Activated CD4-positive, alpha-beta memory T cell treated with anti-CD3 and anti-CD28 coated beads, Interleukin-2, amount 10 ng/mL, durations not matched to agents 7 days and 5 days (primary cell): ENCODE data around the gene EVPLL. TPM values are rescaled to one million over a fixed set of nuclear protein-coding genes. Genes with fewer than 3 reads are reported as not detected.
"Not testable (repeated sequence)": the region's sequence is repeated elsewhere in the genome, so short reads cannot be mapped to it uniquely, and the experiment has no call there.

Experiments
- CTCF ChIA-PET: fragments of 350-600 bp; sonication (Branson Sonifier 250); formaldehyde crosslinking; loops from one replicate; lab custom pipeline; 2021; ENCODE audit warnings: antibody characterized with exemption, inconsistent platforms; lab: Charles Lee
- POLR2A ChIA-PET: fragments of 350-600 bp; sonication (Branson Sonifier 250); formaldehyde crosslinking; loops from one replicate; lab custom pipeline; 2021; ENCODE audit warnings: antibody characterized with exemption; lab: Charles Lee
- DNase-seq: peaks from one replicate; pipeline ENCODE4 v3.0.0-alpha.2; 2020
- H3K27ac Mint-ChIP-seq: one replicate; pipeline ENCODE4 v1.8.0; 2021; ENCODE audit warnings: mild to moderate bottlenecking, mixed read lengths
- H3K27me3 Mint-ChIP-seq: one replicate; pipeline ENCODE4 v1.8.0; 2021; ENCODE audit warnings: mixed read lengths
- H3K36me3 Mint-ChIP-seq: one replicate; pipeline ENCODE4 v1.8.0; 2021; ENCODE audit warnings: low read depth, mixed read lengths
- H3K4me1 Mint-ChIP-seq: one replicate; pipeline ENCODE4 v1.8.0; 2021; ENCODE audit warnings: mixed read lengths
- H3K4me3 Mint-ChIP-seq: one replicate; pipeline ENCODE4 v1.8.0; 2021; ENCODE audit warnings: mild to moderate bottlenecking, mixed read lengths
- H3K9me3 Mint-ChIP-seq: one replicate; pipeline ENCODE4 v1.8.0; 2021; ENCODE audit warnings: mixed read lengths
- total RNA-seq, 2 experiments: library from RNA; stranded (reverse); gene quantifications; one replicate each; pipeline ENCODE4 v1.2.3, GENCODE V29; 2021

The EVPLL gene
- total RNA-seq, 2 experiments from 2014 or later = not detected

GRCh38 chr17:18381953-18382245 is 4.3 kb downstream of the EVPLL start:
- Mint-ChIP-seq H3K9me3 (no peaks in the 10 kb centered on the region), H3K27me3 (peaks cover 15% of the 10 kb centered on the region), H3K36me3 (no peaks in the 10 kb centered on the region), H3K4me3 (no peak overlapping the region), H3K27ac (no peak overlapping the region), H3K4me1 (peaks cover 6% of the 10 kb centered on the region)
- DNase-seq = no peak
- ChIA-PET CTCF (no interaction called here), POLR2A (no interaction called here)

GRCh38 chr17:18382441-18383078 is 5.0 kb downstream of the EVPLL start:
- Mint-ChIP-seq H3K4me1 (peaks cover 2% of the 10 kb centered on the region), H3K27me3 (peaks cover 17% of the 10 kb centered on the region), H3K36me3 (no peaks in the 10 kb centered on the region), H3K4me3 (no peak overlapping the region), H3K9me3 (no peaks in the 10 kb centered on the region), H3K27ac (no peak overlapping the region)
- CTCF ChIA-PET = no interaction called here
- POLR2A ChIA-PET = no interaction called here
- no peak for DNase-seq

GRCh38 chr17:18383079-18383481 is 5.5 kb downstream of the EVPLL start:
- DNase-seq, H3K4me3 Mint-ChIP-seq, H3K36me3 Mint-ChIP-seq, POLR2A ChIA-PET, H3K9me3 Mint-ChIP-seq, H3K4me1 Mint-ChIP-seq, H3K27ac Mint-ChIP-seq: not testable (repeated sequence)
- CTCF ChIA-PET = interaction anchor here (0.5 kb wide), 1 partner anchor 200 kb away, joined by 4 read pairs; no protein-coding TSS in a partner anchor
- peaks cover 17% of the 10 kb centered on the region for H3K27me3 Mint-ChIP-seq

- H3K9me3 Mint-ChIP-seq, H3K4me3 Mint-ChIP-seq, POLR2A ChIA-PET, H3K4me1 Mint-ChIP-seq, DNase-seq, H3K27ac Mint-ChIP-seq, H3K36me3 Mint-ChIP-seq: not testable (repeated sequence)
- H3K27me3 Mint-ChIP-seq = peaks cover 17% of the 10 kb centered on the region
- CTCF ChIA-PET = interaction anchor here (0.6 kb wide), 1 partner anchor 634 kb away, joined by 3 read pairs; no protein-coding TSS in a partner anchor
These were observed 6.7 kb downstream of the EVPLL start for GRCh38 chr17:18384271-18384670.

GRCh38 chr17:18387583-18387982 is 10.0 kb downstream of the EVPLL start:
- CTCF ChIA-PET, H3K36me3 Mint-ChIP-seq, H3K4me1 Mint-ChIP-seq, DNase-seq, H3K9me3 Mint-ChIP-seq, POLR2A ChIA-PET, H3K27ac Mint-ChIP-seq, H3K27me3 Mint-ChIP-seq, H3K4me3 Mint-ChIP-seq: not testable (repeated sequence)

GRCh38 chr17:18388266-18388665 is 10.7 kb downstream of the EVPLL start:
- H3K27me3 Mint-ChIP-seq, H3K27ac Mint-ChIP-seq, POLR2A ChIA-PET, H3K36me3 Mint-ChIP-seq, H3K9me3 Mint-ChIP-seq, CTCF ChIA-PET, H3K4me1 Mint-ChIP-seq, H3K4me3 Mint-ChIP-seq, DNase-seq: not testable (repeated sequence)

- CTCF ChIA-PET, H3K4me3 Mint-ChIP-seq, DNase-seq, H3K36me3 Mint-ChIP-seq, H3K4me1 Mint-ChIP-seq, H3K27me3 Mint-ChIP-seq, POLR2A ChIA-PET, H3K27ac Mint-ChIP-seq, H3K9me3 Mint-ChIP-seq: not testable (repeated sequence)
These were observed 11.2 kb downstream of the EVPLL start for GRCh38 chr17:18388728-18389127.

- H3K36me3 Mint-ChIP-seq, POLR2A ChIA-PET: not testable (repeated sequence)
These were observed 24.5 kb downstream of the EVPLL start for GRCh38 chr17:18401872-18402590.

GRCh38 chr17:18403166-18403565 is 25.6 kb downstream of the EVPLL start:
- CTCF ChIA-PET, H3K36me3 Mint-ChIP-seq, DNase-seq, H3K27ac Mint-ChIP-seq, H3K9me3 Mint-ChIP-seq, H3K4me3 Mint-ChIP-seq, H3K27me3 Mint-ChIP-seq, H3K4me1 Mint-ChIP-seq, POLR2A ChIA-PET: not testable (repeated sequence)

More at GRCh38 chr17:18401872-18402590, 24.5 kb downstream of the EVPLL start:
- H3K4me3 Mint-ChIP-seq, H3K9me3 Mint-ChIP-seq, H3K27me3 Mint-ChIP-seq, H3K27ac Mint-ChIP-seq, CTCF ChIA-PET, DNase-seq, H3K4me1 Mint-ChIP-seq: not testable (repeated sequence)

- H3K27me3 Mint-ChIP-seq, H3K9me3 Mint-ChIP-seq, POLR2A ChIA-PET, CTCF ChIA-PET, H3K4me3 Mint-ChIP-seq, DNase-seq, H3K27ac Mint-ChIP-seq, H3K36me3 Mint-ChIP-seq, H3K4me1 Mint-ChIP-seq: not testable (repeated sequence)
These were observed 26.0 kb downstream of the EVPLL start for GRCh38 chr17:18403604-18404003.

- H3K27ac Mint-ChIP-seq, DNase-seq, POLR2A ChIA-PET, H3K9me3 Mint-ChIP-seq, H3K36me3 Mint-ChIP-seq, CTCF ChIA-PET, H3K27me3 Mint-ChIP-seq, H3K4me3 Mint-ChIP-seq: not testable (repeated sequence)
- peaks cover 24% of the 10 kb centered on the region for H3K4me1 Mint-ChIP-seq
These were observed 31.3 kb downstream of the EVPLL start for GRCh38 chr17:18408906-18409305.

GRCh38 chr17:18409321-18409720 is 31.7 kb downstream of the EVPLL start:
- CTCF ChIA-PET, DNase-seq, H3K27me3 Mint-ChIP-seq, H3K36me3 Mint-ChIP-seq, H3K27ac Mint-ChIP-seq, POLR2A ChIA-PET, H3K4me3 Mint-ChIP-seq, H3K9me3 Mint-ChIP-seq: not testable (repeated sequence)
- peaks cover 24% of the 10 kb centered on the region for H3K4me1 Mint-ChIP-seq

GRCh38 chr17:18410736-18411135 is 33.2 kb downstream of the EVPLL start:
- Mint-ChIP-seq H3K4me3 (peak overlapping the region; percentile 97), H3K4me1 (peaks cover 24% of the 10 kb centered on the region)
- CTCF ChIA-PET, POLR2A ChIA-PET, H3K36me3 Mint-ChIP-seq, H3K27me3 Mint-ChIP-seq, H3K27ac Mint-ChIP-seq, H3K9me3 Mint-ChIP-seq, DNase-seq: not testable (repeated sequence)

- POLR2A ChIA-PET = not testable (repeated sequence)
- H3K27ac Mint-ChIP-seq = peak overlapping the region; percentile 80
These were observed 33.8 kb downstream of the EVPLL start for GRCh38 chr17:18411377-18411864.

More at GRCh38 chr17:18411377-18411864, 33.8 kb downstream of the EVPLL start:
- H3K9me3 Mint-ChIP-seq, CTCF ChIA-PET, H3K27me3 Mint-ChIP-seq, H3K36me3 Mint-ChIP-seq: not testable (repeated sequence)
- Mint-ChIP-seq H3K4me3 (peak overlapping the region; percentile 97), H3K4me1 (peaks cover 24% of the 10 kb centered on the region)
- DNase-seq = peak; percentile 31
